ENCODE data around the gene MITD1. TPM values are rescaled to one million over a fixed set of nuclear protein-coding genes. Genes with fewer than 3 reads are reported as not detected.
"Not testable (repeated sequence)": the region's sequence is repeated elsewhere in the genome, so short reads cannot be mapped to it uniquely, and the experiment has no call there.

The MITD1 gene
- 73.7 and 78.7 TPM in 2 replicates for total RNA-seq

GRCh38 chr2:99180755-99181623 lies at the start of gene MITD1, which contains the start of gene MRPL30:
MITD1 (minus strand) TSS chr2:99181058; CDS start chr2:99180981, 77 bp downstream.
MRPL30 (plus strand) TSS chr2:99181184; CDS start chr2:99186204, 5,020 bp downstream.
- intact Hi-C loops (cut with micrococcal nuclease): loop anchor here (1.0 to 5.0 kb wide), 8 partner anchors 26 to 1536 kb away; partner anchors contain the start of genes C2orf15, COA5, PDCL3 and REV1

DNA sequence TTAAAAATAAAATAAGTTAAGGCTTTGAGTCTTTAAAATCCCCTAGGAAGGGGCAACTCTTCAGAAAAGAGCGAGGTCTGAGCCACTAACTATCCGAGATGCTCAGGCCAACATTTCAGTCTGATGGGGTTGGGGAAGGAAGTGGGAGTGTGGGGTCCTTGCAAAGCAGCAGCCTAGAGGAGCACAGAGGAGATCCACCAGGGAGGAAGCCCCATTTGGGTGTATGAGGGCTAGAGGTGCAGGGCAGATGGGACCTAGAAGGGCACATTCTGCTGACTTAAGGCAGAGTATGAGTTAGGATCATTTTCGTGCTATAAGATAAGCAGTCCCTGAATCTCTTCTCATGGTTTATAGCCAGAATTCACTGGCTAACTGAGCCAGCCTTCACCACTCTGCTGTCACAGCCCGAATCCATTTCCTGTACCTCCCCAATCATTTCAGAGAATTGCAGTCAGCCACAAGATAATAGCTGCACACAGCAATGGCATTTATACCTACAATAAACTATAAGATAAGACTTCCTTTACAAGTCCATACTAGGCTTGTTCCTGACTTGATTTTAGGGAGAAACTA lies 37.2 kb upstream of the MITD1 start:
- intact Hi-C loops (cut with micrococcal nuclease): no loop called here

GRCh38 chr2:99216096-99216495 lies 35.2 kb upstream of the MITD1 start:
- intact Hi-C loops (cut with micrococcal nuclease): no loop called here

GRCh38 chr2:99205491-99205890 lies 24.6 kb upstream of the MITD1 start:
- intact Hi-C loops (cut with micrococcal nuclease): no loop called here

- intact Hi-C loops (cut with micrococcal nuclease): no loop called here
Observed at GRCh38 chr2:99201959-99202678, 21.3 kb upstream of the MITD1 start.

DNA sequence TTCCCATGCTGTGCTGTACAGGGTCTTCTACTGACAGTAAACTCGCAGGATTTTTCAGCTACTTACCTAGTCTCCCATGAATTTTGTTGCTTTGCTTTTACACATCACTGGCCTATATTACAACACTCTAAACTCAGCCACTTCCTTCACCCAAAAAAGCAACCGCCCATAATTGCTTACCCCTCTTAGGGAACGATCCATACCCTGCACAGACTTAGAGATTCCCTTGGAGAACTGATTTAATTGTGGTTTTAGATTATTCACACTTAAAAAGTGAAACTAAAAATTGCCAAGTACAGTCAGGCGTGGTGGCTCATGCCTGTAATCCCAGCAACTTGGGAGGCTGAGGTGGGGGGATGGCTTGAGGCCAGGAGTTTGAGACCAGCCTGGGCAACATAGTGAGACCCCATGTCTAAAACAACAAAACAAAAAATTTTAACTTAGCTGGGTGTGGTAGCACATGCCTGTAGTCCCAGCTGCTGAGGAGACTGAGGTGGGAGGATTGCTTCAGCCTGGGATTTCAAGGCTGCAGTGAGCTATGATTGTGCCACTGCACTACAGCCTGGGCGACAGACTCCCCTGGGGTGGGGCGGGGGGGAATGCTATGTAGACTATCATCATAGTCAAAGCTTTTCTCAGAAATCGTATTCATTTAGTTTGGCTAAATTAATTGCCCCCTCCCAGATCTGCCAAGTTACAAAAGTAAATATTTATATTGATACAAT lies 19.4 kb upstream of the MITD1 start:
- intact Hi-C loops (cut with micrococcal nuclease): no loop called here

DNA sequence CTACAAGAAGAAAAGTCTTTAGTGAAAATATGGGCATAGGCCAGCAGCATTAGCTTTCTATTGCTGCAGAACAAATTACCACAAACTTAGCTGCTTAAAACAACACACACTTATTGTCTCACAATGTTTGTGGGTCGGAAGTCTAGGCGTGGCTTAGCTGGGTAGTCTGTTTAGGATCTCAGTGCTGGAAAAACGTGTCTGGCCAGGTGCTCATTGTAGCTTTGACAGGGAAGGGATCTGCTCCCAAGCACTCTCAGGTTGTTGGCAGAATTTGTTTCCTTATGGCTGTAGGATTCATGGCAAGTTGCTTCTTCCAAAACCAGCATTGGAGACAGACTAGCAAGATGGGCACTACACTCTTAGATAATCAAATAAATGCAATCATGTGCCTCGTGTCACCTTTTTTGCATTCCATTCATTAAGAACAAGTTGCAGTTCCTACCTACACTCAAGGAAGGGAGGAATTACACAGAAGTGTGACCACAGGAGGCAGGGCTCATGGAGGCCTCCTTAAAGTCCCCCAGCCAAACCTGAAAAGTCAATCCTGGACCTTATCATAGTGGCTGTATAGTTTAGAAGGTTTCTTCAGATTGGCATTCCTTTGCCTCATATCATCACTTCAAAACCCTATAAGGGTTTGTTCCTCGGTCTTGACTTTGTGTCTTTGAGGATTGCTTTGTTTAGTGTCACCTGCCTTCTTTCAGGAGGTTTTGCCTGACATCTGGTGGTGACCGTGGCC lies 17.4 kb upstream of the MITD1 start:
- intact Hi-C loops (cut with micrococcal nuclease): no loop called here

DNA sequence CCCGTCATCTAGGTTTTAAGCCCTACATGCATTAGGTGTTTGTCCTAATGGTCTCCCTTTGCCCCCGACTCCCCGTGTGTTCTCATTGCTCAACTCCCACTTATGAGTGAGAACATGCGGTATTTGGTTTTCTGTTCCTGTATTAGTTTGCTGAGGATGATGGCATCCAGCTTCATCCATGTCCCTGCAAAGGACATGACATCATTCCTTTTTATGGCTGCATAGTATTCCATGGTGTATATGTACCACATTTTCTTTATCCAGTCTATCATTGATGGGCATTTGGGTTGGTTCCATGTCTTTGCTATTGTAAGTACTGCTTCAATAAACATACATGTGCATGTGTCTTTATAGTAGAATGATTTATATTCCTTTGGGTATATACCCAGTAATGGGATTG lies 11.5 kb upstream of the MITD1 start:
- intact Hi-C loops (cut with micrococcal nuclease): not testable (repeated sequence)

GRCh38 chr2:99190548-99190947 lies 9.7 kb upstream of the MITD1 start:
- intact Hi-C loops (cut with micrococcal nuclease): no loop called here

DNA sequence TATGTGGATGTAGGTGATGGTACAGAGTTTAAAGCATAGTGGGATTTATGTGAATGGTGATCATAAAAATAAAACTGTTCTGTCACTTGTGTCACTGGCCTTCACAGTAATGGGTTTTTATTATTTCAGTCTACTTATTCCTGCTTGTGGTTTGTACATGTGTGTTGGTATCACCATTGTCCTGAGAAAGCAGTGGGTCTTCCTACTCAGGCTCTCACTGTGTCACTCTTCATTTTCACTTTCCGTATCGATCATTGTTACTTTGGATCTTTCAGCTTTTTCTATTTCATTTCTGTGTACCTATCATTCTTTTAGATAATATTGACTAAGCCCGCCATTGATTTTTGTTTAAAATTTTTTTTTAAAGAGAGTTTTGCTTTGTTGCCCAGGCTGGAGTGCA lies 7.5 kb upstream of the MITD1 start:
- intact Hi-C loops (cut with micrococcal nuclease): no loop called here

GRCh38 chr2:99187011-99187410 lies 6.2 kb upstream of the MITD1 start:
- intact Hi-C loops (cut with micrococcal nuclease): no loop called here

DNA sequence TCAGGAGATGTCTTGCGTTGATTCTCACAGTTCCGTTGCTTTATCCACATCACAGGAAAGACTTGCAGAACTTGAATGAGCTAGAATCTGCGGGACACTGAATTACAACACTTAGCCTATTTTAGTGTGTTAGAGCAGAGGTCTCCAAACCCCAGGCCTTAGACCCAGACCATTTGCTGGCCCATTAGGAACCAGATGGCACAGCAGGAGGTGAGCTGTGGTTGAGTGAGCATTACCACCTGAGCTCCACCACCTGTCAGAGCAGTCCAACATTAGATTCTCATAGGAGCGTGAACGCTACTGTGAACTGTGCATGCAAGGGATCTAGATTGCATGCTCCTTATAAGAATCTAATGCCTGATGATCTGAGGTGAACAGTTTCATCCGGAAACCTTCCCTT lies 4.0 kb upstream of the MITD1 start:
- intact Hi-C loops (cut with micrococcal nuclease): loop anchor here (5.0 kb wide), 1 partner anchor 413 kb away; no protein-coding TSS in a partner anchor

- intact Hi-C loops (cut with micrococcal nuclease): loop anchor here (5.0 kb wide), 1 partner anchor 411 kb away; no protein-coding TSS in a partner anchor
Observed at GRCh38 chr2:99183025-99183424, 2.2 kb upstream of the MITD1 start.

- intact Hi-C loops (cut with micrococcal nuclease): loop anchor here (1.0 to 5.0 kb wide), 8 partner anchors 26 to 1537 kb away; partner anchors contain the start of genes C2orf15, COA5, PDCL3 and REV1
Observed at GRCh38 chr2:99181624-99182000, 754 bp upstream of the MITD1 start.

GRCh38 chr2:99171377-99172140 lies 9.3 kb downstream of the MITD1 start:
- intact Hi-C loops (cut with micrococcal nuclease): no loop called here

DNA sequence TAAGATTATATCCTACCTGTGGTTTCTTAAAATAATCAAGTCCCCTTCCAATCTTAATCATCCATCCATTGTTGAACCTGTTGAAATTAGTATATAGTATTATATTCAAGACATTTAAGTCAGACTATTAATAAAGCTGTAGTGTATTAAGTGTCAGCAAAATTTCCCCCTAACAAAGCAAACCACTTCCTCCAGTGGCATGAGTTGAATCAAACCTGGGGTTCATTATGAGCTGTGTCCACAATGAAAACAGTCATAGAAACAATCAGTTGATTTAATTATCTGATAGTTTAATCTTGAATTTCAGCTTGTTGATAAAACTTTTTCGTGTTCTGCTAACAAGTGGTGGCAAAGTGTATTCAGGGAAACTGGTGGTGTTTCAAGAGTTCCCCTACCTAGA lies 11.3 kb downstream of the MITD1 start:
- intact Hi-C loops (cut with micrococcal nuclease): no loop called here

- intact Hi-C loops (cut with micrococcal nuclease): no loop called here
Observed at GRCh38 chr2:99166218-99166617, 14.6 kb downstream of the MITD1 start.

GRCh38 chr2:99159594-99159993 lies 21.3 kb downstream of the MITD1 start:
- intact Hi-C loops (cut with micrococcal nuclease): loop anchor here (10.0 kb wide), 4 partner anchors 695 to 1845 kb away; partner anchors contain the start of genes PDCL3, RPL31 and VWA3B

DNA sequence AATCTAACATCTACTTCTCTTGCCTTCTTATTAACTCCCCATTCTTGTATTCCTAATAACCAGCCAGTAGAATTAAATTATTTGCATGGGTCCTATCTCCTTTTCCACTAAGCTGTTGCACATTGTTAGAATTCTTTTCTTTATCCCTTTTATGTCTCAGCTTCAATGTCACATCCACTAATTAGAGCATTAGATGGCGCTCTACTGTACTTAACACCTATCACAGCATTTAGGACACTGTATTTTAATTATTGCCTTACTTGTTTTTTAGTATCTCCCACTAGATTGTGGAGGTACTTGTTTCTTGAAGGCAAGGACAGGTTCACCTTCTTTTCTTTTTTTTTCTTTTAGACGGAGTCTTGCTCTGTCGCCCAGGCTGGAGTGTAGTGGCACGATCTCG lies 22.3 kb downstream of the MITD1 start:
- intact Hi-C loops (cut with micrococcal nuclease): loop anchor here (10.0 kb wide), 4 partner anchors 694 to 1846 kb away; partner anchors contain the start of genes PDCL3, RPL31 and VWA3B

Data from T-helper 1 cell treated with Interleukin-12 subunit alpha and Interleukin-12 subunit beta and Interleukin-4 antibody, amounts not matched to agents 30 ng/mL and 1 ng/mL, for 36 hours (primary cell).